Stomach (tissue), 9 donors: ENCODE measurements around the gene TMEM165. TPM values are rescaled to one million over a fixed set of nuclear protein-coding genes. Genes with fewer than 3 reads are reported as not detected.

Experiments
- DNase-seq, 2 donors: peaks; one replicate each; pipeline versions ENCODE4 v3.0.0 to v3.0.0-alpha.2; 2013 to 2019
- H3K27ac ChIP-seq, 5 donors: fragments of 200-600 bp in 4 of 5; sonication (generic) in 4 of 5; one replicate each; pipeline ENCODE4 v1.5.1; 2013 to 2019; ENCODE audit warnings: mild to moderate bottlenecking in 1 of 5, moderate library complexity in 1 of 5
- H3K27me3 ChIP-seq, 3 donors: fragments of 200-600 bp; sonication (generic); one replicate each; pipeline ENCODE4 v1.5.1; 2017 to 2019; ENCODE audit warnings: mixed run types in 1 of 3
- H3K36me3 ChIP-seq, 4 donors: fragments of 200-600 bp; sonication (generic); 1 replicate in 3 of 4; 2 replicates in 1 of 4; pipeline ENCODE4 v1.5.1; 2016 to 2019
- H3K4me1 ChIP-seq, 4 donors: fragments of 200-600 bp; sonication (generic); one replicate each; pipeline ENCODE4 v1.5.1; 2016 to 2019
- H3K4me3 ChIP-seq, 4 donors: fragments of 200-600 bp; sonication (generic) in 3 of 4; one replicate each; pipeline ENCODE4 v1.5.1; 2016 to 2019; ENCODE audit warnings: mild to moderate bottlenecking in 1 of 4
- H3K9me3 ChIP-seq, 4 donors: fragments of 200-600 bp; sonication (generic); one replicate each; pipeline ENCODE4 v1.5.1; 2016 to 2019
- EP300 ChIP-seq: sonication (generic); formaldehyde crosslinking; IDR thresholded peaks from one replicate; pipeline ENCODE4 v1.6.1; 2017; ENCODE audit warnings: antibody characterized with exemption
- POLR2A ChIP-seq, 4 donors: fragments of 450-650 bp; IDR thresholded peaks; one replicate each; pipeline ENCODE4 v1.6.1; 2016; ENCODE audit warnings: antibody characterized with exemption in 4 of 4, control low read depth in 2 of 4, mild to moderate bottlenecking in 1 of 4, moderate library complexity in 1 of 4
- POLR2AphosphoS5 ChIP-seq, 3 donors: sonication (generic); formaldehyde crosslinking; IDR thresholded peaks; one replicate each; pipeline ENCODE4 v1.6.1; 2016; ENCODE audit warnings: antibody characterized with exemption in 3 of 3
- WGBS, 5 donors: extraction: QIAGEN DNeasy Blood & Tissue Kit in 3 of 5; methylation state at CpG; one replicate each; pipeline versions ENCODE4 v1.1.5 to v1.1.7; 2013 to 2018; 5-methylcytosine and 5-hydroxymethylcytosine counted together
- intact Hi-C: fragments of 100-400 bp; cut with DNase I; formaldehyde crosslinking; loops from one replicate; pipeline ENCODE4 v1.15.1; 2023; ENCODE audit warnings: low total_unique reads
- polyA plus RNA-seq, 3 donors: library from polyadenylated mRNA; stranded (reverse); fragments of 200-250 nt; gene quantifications; one replicate each; pipeline ENCODE4 v1.2.3, GENCODE V29; 2013
- total RNA-seq, 5 donors: library from RNA; depleted of rRNA; stranded (reverse); fragments of >200 nt; gene quantifications; one replicate each; pipeline versions ENCODE4 v1.1.0 to v1.2.3, GENCODE V29; 2014 to 2016
- TF ChIP-seq, protein P1 (sequence below), 7 experiments: fragments of 450-650 bp in 4 of 7; fragments of 200-600 bp in 3 of 7; sonication (generic) in 3 of 7; IDR thresholded peaks; one replicate each; pipeline ENCODE4 v1.5.1; 2016 to 2019; ENCODE audit warnings: antibody characterized with exemption in 7 of 7, control low read depth in 2 of 7, mild to moderate bottlenecking in 1 of 7
- donor health status: healthy with polysubstance abuse.
- donor health status: Bipolar disorder and iron deficiency.
- donor health status: healthy.

The TMEM165 gene
- total and polyA plus RNA-seq, 8 donors, result 21.6 to 365 (median 107) TPM

DNA sequence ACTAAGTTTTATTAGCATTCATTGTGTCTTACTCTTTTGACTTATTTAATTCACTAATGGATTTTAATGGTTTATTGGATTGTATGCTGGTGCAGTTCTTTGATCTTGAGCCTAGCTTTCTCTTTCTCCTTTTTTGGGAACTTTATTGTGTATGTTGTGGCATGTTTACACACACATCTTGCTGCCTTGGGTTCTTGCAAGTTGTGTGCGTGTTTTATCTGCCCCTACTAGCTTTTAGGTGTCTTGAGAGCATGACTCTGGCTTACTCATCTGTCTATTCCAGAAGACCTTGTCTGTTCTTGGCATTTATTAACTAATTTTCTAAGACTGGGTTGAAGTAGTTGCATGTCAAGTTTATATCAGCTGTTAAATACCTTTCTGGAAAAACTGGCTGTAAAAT is 2.7 kb downstream of the TMEM165 start:
- 7 to 28% (median 17%) methylated on average over 1 of the region's 1 CpG for WGBS, 5 donors
- peak in 1 of 2 donors; percentile 23 for DNase-seq
- H3K4me3 ChIP-seq, result peak overlapping the region; percentile 68 to 76 (median 76)
- H3K4me1 ChIP-seq, result peaks cover 28 to 55% (median 43%) of the 10 kb centered on the region in 4 donors
- peak overlapping the region in 4 of 5 donors; percentile 95 to 99 (median 96) for H3K27ac ChIP-seq
- TF ChIP-seq, protein P1, sequence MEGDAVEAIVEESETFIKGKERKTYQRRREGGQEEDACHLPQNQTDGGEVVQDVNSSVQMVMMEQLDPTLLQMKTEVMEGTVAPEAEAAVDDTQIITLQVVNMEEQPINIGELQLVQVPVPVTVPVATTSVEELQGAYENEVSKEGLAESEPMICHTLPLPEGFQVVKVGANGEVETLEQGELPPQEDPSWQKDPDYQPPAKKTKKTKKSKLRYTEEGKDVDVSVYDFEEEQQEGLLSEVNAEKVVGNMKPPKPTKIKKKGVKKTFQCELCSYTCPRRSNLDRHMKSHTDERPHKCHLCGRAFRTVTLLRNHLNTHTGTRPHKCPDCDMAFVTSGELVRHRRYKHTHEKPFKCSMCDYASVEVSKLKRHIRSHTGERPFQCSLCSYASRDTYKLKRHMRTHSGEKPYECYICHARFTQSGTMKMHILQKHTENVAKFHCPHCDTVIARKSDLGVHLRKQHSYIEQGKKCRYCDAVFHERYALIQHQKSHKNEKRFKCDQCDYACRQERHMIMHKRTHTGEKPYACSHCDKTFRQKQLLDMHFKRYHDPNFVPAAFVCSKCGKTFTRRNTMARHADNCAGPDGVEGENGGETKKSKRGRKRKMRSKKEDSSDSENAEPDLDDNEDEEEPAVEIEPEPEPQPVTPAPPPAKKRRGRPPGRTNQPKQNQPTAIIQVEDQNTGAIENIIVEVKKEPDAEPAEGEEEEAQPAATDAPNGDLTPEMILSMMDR (IDR thresholded peaks at IDR 0.05), result no peak
- TF ChIP-seq POLR2AphosphoS5 (IDR thresholded peaks at IDR 0.05) (no peak), EP300 (no peak), POLR2A (IDR thresholded peaks at IDR 0.05) (no peak)
- peaks cover under 1 to 22% (median 8%) of the 10 kb centered on the region in 4 donors for H3K36me3 ChIP-seq
- intact Hi-C loops, result loop anchor here (5.0 kb wide), 1 partner anchor 51 kb away; the partner anchor contains the start of gene SRD5A3
- H3K9me3 ChIP-seq, result no peaks in the 10 kb centered on the region
- no peaks in the 10 kb centered on the region for H3K27me3 ChIP-seq

GRCh38 chr4:55398966-55399365 is 3.2 kb downstream of the TMEM165 start:
- DNase-seq, result peak in 1 of 2 donors; percentile 12
- Histone ChIP-seq H3K27ac (peak overlapping the region in 4 of 5 donors; percentile 95 to 99 (median 96)), H3K9me3 (no peaks in the 10 kb centered on the region), H3K27me3 (no peaks in the 10 kb centered on the region), H3K4me3 (peak overlapping the region in 3 of 4 donors; percentile 68 to 76 (median 76)), H3K36me3 (peaks cover 4 to 27% (median 12%) of the 10 kb centered on the region in 4 donors), H3K4me1 (peaks cover 28 to 58% (median 43%) of the 10 kb centered on the region in 4 donors)
- intact Hi-C loops, result loop anchor here (5.0 kb wide), 1 partner anchor 52 kb away; the partner anchor contains the start of gene SRD5A3
- WGBS, 5 donors, result 31 to 41% (median 40%) methylated on average over 3 of the region's 3 CpGs
- TF ChIP-seq POLR2AphosphoS5 (IDR thresholded peaks at IDR 0.05), result no peak
- TF ChIP-seq, protein P1 (IDR thresholded peaks at IDR 0.05), result no peak
- no peak for TF ChIP-seq POLR2A (IDR thresholded peaks at IDR 0.05)
- TF ChIP-seq EP300, result no peak

GRCh38 chr4:55399581-55399980 is 3.8 kb downstream of the TMEM165 start:
- WGBS, 5 donors, result 69 to 94% (median 86%) methylated on average over 1 of the region's 1 CpG
- H3K27ac ChIP-seq, result peak overlapping the region in 4 of 5 donors; percentile 3 to 99 (median 96)
- DNase-seq, result no peak
- peaks cover 4 to 33% (median 17%) of the 10 kb centered on the region in 4 donors for H3K36me3 ChIP-seq
- intact Hi-C loops, result loop anchor here (5.0 kb wide), 1 partner anchor 52 kb away; the partner anchor contains the start of gene SRD5A3
- H3K4me3 ChIP-seq, result peak overlapping the region in 2 of 4 donors; percentile 68 to 76
- H3K27me3 ChIP-seq, result no peaks in the 10 kb centered on the region
- peaks cover 28 to 57% (median 43%) of the 10 kb centered on the region in 4 donors for H3K4me1 ChIP-seq
- TF ChIP-seq POLR2A (IDR thresholded peaks at IDR 0.05), result no peak
- no peak for TF ChIP-seq POLR2AphosphoS5 (IDR thresholded peaks at IDR 0.05)
- TF ChIP-seq EP300, result no peak
- TF ChIP-seq, protein P1 (IDR thresholded peaks at IDR 0.05), result no peak
- H3K9me3 ChIP-seq, result no peaks in the 10 kb centered on the region

DNA sequence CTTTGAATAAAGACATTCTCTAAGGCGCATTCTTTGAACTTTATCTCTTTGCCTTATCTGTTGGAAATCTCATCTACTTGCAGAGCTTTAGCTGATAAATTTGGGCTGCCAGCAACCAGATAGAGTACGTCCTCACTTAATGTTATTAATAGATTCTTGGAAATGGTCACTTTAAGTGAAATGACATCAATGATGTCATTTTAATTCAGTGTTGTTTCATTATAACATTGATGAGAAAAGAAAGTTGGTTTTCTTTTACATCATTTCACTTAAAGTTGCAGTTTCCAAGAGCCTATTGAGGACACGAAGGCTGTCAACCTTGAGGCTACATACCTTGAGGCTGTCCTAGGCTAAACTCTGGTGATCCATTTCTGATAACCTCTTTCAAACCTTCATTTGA is 9.3 kb downstream of the TMEM165 start:
- Histone ChIP-seq H3K27me3 (no peaks in the 10 kb centered on the region), H3K36me3 (peaks cover 13 to 60% (median 45%) of the 10 kb centered on the region in 4 donors), H3K9me3 (no peaks in the 10 kb centered on the region), H3K27ac (no peak overlapping the region), H3K4me3 (no peak overlapping the region), H3K4me1 (peaks cover 6 to 73% (median 28%) of the 10 kb centered on the region in 4 donors)
- TF ChIP-seq POLR2AphosphoS5 (IDR thresholded peaks at IDR 0.05), result no peak
- TF ChIP-seq, protein P1 (IDR thresholded peaks at IDR 0.05), result no peak
- TF ChIP-seq POLR2A (IDR thresholded peaks at IDR 0.05), result no peak
- TF ChIP-seq EP300, result no peak
- WGBS, 5 donors, result 79 to 91% (median 82%) methylated on average over 3 of the region's 3 CpGs
- DNase-seq, result no peak
- intact Hi-C loops, result no loop called here
